ENCODE results near the gene ROBO4.

Gene ROBO4

GRCh38 chr11:124920356-124920755 lies 22.7 kb upstream of the ROBO4 start:
- no peaks in the 10 kb centered on the region for H4K20me1 ChIP-seq (ENCODE audit: insufficient read depth, low read length)
- no peaks in the 10 kb centered on the region for H3K79me2 ChIP-seq (ENCODE audit: low read length)

GRCh38 chr11:124919898-124920297 lies 22.2 kb upstream of the ROBO4 start:
- H2AFZ ChIP-seq (ENCODE audit: low read length), result no peak overlapping the region
- H3F3A ChIP-seq (ENCODE audit: insufficient read depth, low read length), result no peaks in the 10 kb centered on the region
- peaks cover 18% of the 10 kb centered on the region for H3K4me1 ChIP-seq (ENCODE audit: low read length)
- H4K20me1 ChIP-seq (ENCODE audit: insufficient read depth, low read length), result no peaks in the 10 kb centered on the region
- no peak overlapping the region for H3K27ac ChIP-seq (ENCODE audit: low read length)
- H3K79me2 ChIP-seq (ENCODE audit: low read length), result no peaks in the 10 kb centered on the region
- H3K4me2 ChIP-seq (ENCODE audit: low read depth, low read length), result no peak overlapping the region
- peaks cover 12% of the 10 kb centered on the region for H3K27me3 ChIP-seq (replicated peaks; ENCODE audit: insufficient read depth, low read length)
- no peaks in the 10 kb centered on the region for H3K9me3 ChIP-seq (replicated peaks; ENCODE audit: insufficient read depth, low read length)
- no peak overlapping the region for H3K9ac ChIP-seq (ENCODE audit: low read length)
- no peaks in the 10 kb centered on the region for H3K36me3 ChIP-seq (replicated peaks; ENCODE audit: insufficient read depth, low read length)
- no peaks in the 10 kb centered on the region for H3K9me2 ChIP-seq (replicated peaks; ENCODE audit: insufficient read depth, low read length)
- TF ChIP-seq CTCF (IDR thresholded peaks at IDR 0.05; ENCODE audit: low read length) (no peak), EZH2 (optimal IDR thresholded peaks at IDR 0.05; ENCODE audit: low read depth, low read length) (no peak)
- H3K4me3 ChIP-seq (ENCODE audit: low read length), result no peak overlapping the region
- DNase-seq, result no peak

More at GRCh38 chr11:124920356-124920755, 22.7 kb upstream of the ROBO4 start:
- no peak overlapping the region for H3K4me3 ChIP-seq (ENCODE audit: low read length)
- H2AFZ ChIP-seq (ENCODE audit: low read length), result no peak overlapping the region
- DNase-seq, result no peak
- no peak overlapping the region for H3K27ac ChIP-seq (ENCODE audit: low read length)
- no peaks in the 10 kb centered on the region for H3K9me2 ChIP-seq (replicated peaks; ENCODE audit: insufficient read depth, low read length)
- no peaks in the 10 kb centered on the region for H3F3A ChIP-seq (ENCODE audit: insufficient read depth, low read length)
- H3K4me1 ChIP-seq (ENCODE audit: low read length), result peaks cover 16% of the 10 kb centered on the region
- H3K36me3 ChIP-seq (replicated peaks; ENCODE audit: insufficient read depth, low read length), result no peaks in the 10 kb centered on the region
- no peak overlapping the region for H3K9ac ChIP-seq (ENCODE audit: low read length)
- no peaks in the 10 kb centered on the region for H3K9me3 ChIP-seq (replicated peaks; ENCODE audit: insufficient read depth, low read length)
- H3K27me3 ChIP-seq (replicated peaks; ENCODE audit: insufficient read depth, low read length), result peaks cover 12% of the 10 kb centered on the region
- TF ChIP-seq CTCF (IDR thresholded peaks at IDR 0.05; ENCODE audit: low read length), result no peak
- TF ChIP-seq EZH2phosphoT487 (IDR thresholded peaks at IDR 0.05; ENCODE audit: low read length), result no peak
- no peak for TF ChIP-seq EZH2 (optimal IDR thresholded peaks at IDR 0.05; ENCODE audit: low read depth, low read length)
- no peak overlapping the region for H3K4me2 ChIP-seq (ENCODE audit: low read depth, low read length)

GRCh38 chr11:124918950-124919349 lies 21.3 kb upstream of the ROBO4 start, which contains the start of gene HEPN1:
TSS of gene HEPN1 (plus strand) at chr11:124919250.
- Histone ChIP-seq H3K27me3 (replicated peaks; ENCODE audit: insufficient read depth, low read length) (peaks cover 12% of the 10 kb centered on the region), H2AFZ (ENCODE audit: low read length) (no peak within 1 kb of the TSS), H4K20me1 (ENCODE audit: insufficient read depth, low read length) (no peaks in the 10 kb centered on the region), H3K9me2 (replicated peaks; ENCODE audit: insufficient read depth, low read length) (no peaks in the 10 kb centered on the region), H3K4me1 (ENCODE audit: low read length) (peaks cover 18% of the 10 kb centered on the region), H3F3A (ENCODE audit: insufficient read depth, low read length) (no peaks in the 10 kb centered on the region), H3K9me3 (replicated peaks; ENCODE audit: insufficient read depth, low read length) (no peaks in the 10 kb centered on the region), H3K4me2 (ENCODE audit: low read depth, low read length) (no peak within 1 kb of the TSS), H3K36me3 (replicated peaks; ENCODE audit: insufficient read depth, low read length) (no peaks in the 10 kb centered on the region), H3K4me3 (ENCODE audit: low read length) (no peak within 1 kb of the TSS), H3K79me2 (ENCODE audit: low read length) (no peaks in the 10 kb centered on the region), H3K9ac (ENCODE audit: low read length) (no peak within 1 kb of the TSS), H3K27ac (ENCODE audit: low read length) (no peak within 1 kb of the TSS)
- TF ChIP-seq EZH2 (optimal IDR thresholded peaks at IDR 0.05; ENCODE audit: low read depth, low read length) (no peak), EZH2phosphoT487 (IDR thresholded peaks at IDR 0.05; ENCODE audit: low read length) (no peak), CTCF (IDR thresholded peaks at IDR 0.05; ENCODE audit: low read length) (no peak)
- DNase-seq, result no peak
